T-helper 17 cell (primary cell): ENCODE data around the gene MGP. TPM values are rescaled to one million over a fixed set of nuclear protein-coding genes. Genes with fewer than 3 reads are reported as not detected.

Experiments
- total RNA-seq, 4 donors: library from RNA in 2 of 4; stranded (reverse) in 2 of 4; gene quantifications; one replicate each; pipeline ENCODE4 v1.2.3 and lab custom pipeline; 2022 to 2026

Gene MGP
- total RNA-seq, 2 donors from 2014 or later = 1.7 TPM; not detected in 1

Other genes with a start within 250 kb of the MGP start
- gene GUCY2C, start 189.3 kb downstream of the MGP start, total RNA-seq = not detected
- gene WBP11, start 82.4 kb downstream of the MGP start, total RNA-seq = 100 to 1,000 TPM; 124 to 129 TPM
- under 1 TPM in 1 of 2 donors, not detected in 1; 0.27 TPM for gene C12orf60, start 82.2 kb downstream of the MGP start, total RNA-seq
- not detected for gene SMCO3, start 71.7 kb downstream of the MGP start, total RNA-seq
- gene ART4, start 42.3 kb downstream of the MGP start, total RNA-seq = under 1 TPM in 1 of 2 donors, not detected in 1; 0.05 TPM
- gene ERP27, start 52.7 kb upstream of the MGP start, total RNA-seq = 10 to 100 TPM in 1 of 2 donors, 1 to 10 TPM in 1; 9.9 to 14.9 TPM
- gene ARHGDIB, start 75.7 kb upstream of the MGP start, total RNA-seq = 100 to 1,000 TPM; 895 to 936 TPM
- not detected for gene PDE6H, start 87.2 kb upstream of the MGP start, total RNA-seq